OCI-LY1 (cell line): Measurements from ENCODE around the gene C20orf144.
"Not testable (repeated sequence)": the region's sequence is repeated elsewhere in the genome, so short reads cannot be mapped to it uniquely, and the experiment has no call there.

Experiments used
- H2AFZ ChIP-seq: fragments of 200-600 bp; sonication (generic), shearing (Covaris generic); 2 replicates; pipeline ENCODE4 v1.6.0; 2014; ENCODE audit warnings: antibody characterized with exemption, mild to moderate bottlenecking, low read length
- H3F3A ChIP-seq: fragments of 200-600 bp; sonication (generic), shearing (Covaris generic); 2 replicates; pipeline ENCODE4 v1.6.0; 2014; ENCODE audit warnings: mild to moderate bottlenecking, antibody characterized with exemption, low read length, moderate library complexity; ENCODE audit not compliant: insufficient read depth
- H3K27ac ChIP-seq: fragments of 200-600 bp; sonication (generic); 2 replicates; pipeline ENCODE4 v1.5.1; 2014; ENCODE audit warnings: low read length, mixed run types, mild to moderate bottlenecking, low read depth; ENCODE audit not compliant: poor library complexity, severe bottlenecking
- H3K27me3 ChIP-seq: fragments of 200-600 bp; sonication (generic); 2 replicates; pipeline ENCODE4 v1.6.0; 2014; ENCODE audit warnings: antibody characterized with exemption, mild to moderate bottlenecking, low read length, moderate library complexity; ENCODE audit not compliant: insufficient read depth
- H3K36me3 ChIP-seq: fragments of 200-600 bp; sonication (generic); 2 replicates; pipeline ENCODE4 v1.6.1; 2014; ENCODE audit warnings: mild to moderate bottlenecking, antibody characterized with exemption, low read length, moderate library complexity, mixed read lengths; ENCODE audit not compliant: insufficient read depth
- H3K4me1 ChIP-seq: fragments of 200-600 bp; sonication (generic); 2 replicates; pipeline ENCODE4 v1.5.1; 2014; ENCODE audit warnings: mild to moderate bottlenecking, low read length, moderate library complexity; ENCODE audit not compliant: insufficient read depth, severe bottlenecking
- H3K4me2 ChIP-seq: fragments of 200-600 bp; sonication (generic), shearing (Covaris generic); 2 replicates; pipeline ENCODE4 v1.6.1; 2014; ENCODE audit warnings: low read length
- H3K4me3 ChIP-seq: fragments of 200-600 bp; sonication (generic); 2 replicates; pipeline ENCODE4 v1.5.1; 2014; ENCODE audit warnings: low read length, low read depth, mild to moderate bottlenecking, mixed read lengths; ENCODE audit not compliant: poor library complexity, severe bottlenecking
- H3K79me2 ChIP-seq: fragments of 200-600 bp; shearing (Covaris generic); 2 replicates; pipeline ENCODE4 v1.6.1; 2016; ENCODE audit warnings: mixed run types, low read length, mixed read lengths; ENCODE audit not compliant: insufficient read depth
- H3K9ac ChIP-seq: fragments of 200-600 bp; sonication (generic), shearing (Covaris generic); 2 replicates; pipeline ENCODE4 v1.6.1; 2014; ENCODE audit warnings: mild to moderate bottlenecking, low read length, mixed read lengths
- H3K9me2 ChIP-seq: fragments of 200-600 bp; sonication (generic), shearing (Covaris generic); 2 replicates; pipeline ENCODE4 v1.6.1; 2014; ENCODE audit warnings: low read depth, mild to moderate bottlenecking, low read length, mixed read lengths
- H3K9me3 ChIP-seq: fragments of 200-600 bp; shearing (Covaris generic); 2 replicates; pipeline ENCODE4 v1.6.1; 2014; ENCODE audit warnings: low read length, mixed read lengths
- H4K20me1 ChIP-seq: fragments of 200-600 bp; sonication (generic), shearing (Covaris generic); 2 replicates; pipeline ENCODE4 v1.6.0; 2016; ENCODE audit warnings: mild to moderate bottlenecking, low read length; ENCODE audit not compliant: insufficient read depth
- EZH2 ChIP-seq: fragments of 200-600 bp; sonication (generic), shearing (Covaris generic); IDR thresholded peaks from 2 replicates; pipeline ENCODE4 v1.8.0; 2017; ENCODE audit warnings: borderline replicate concordance, mixed run types, mild to moderate bottlenecking, antibody characterized with exemption, low read length, moderate library complexity, mixed read lengths
- TF ChIP-seq, protein P1 (sequence below): fragments of 200-600 bp; sonication (generic), shearing (Covaris generic); IDR thresholded peaks from 2 replicates; pipeline ENCODE4 v1.5.1; 2017; ENCODE audit warnings: mild to moderate bottlenecking, antibody characterized with exemption, low read length, moderate library complexity, mixed read lengths

Gene C20orf144

DNA sequence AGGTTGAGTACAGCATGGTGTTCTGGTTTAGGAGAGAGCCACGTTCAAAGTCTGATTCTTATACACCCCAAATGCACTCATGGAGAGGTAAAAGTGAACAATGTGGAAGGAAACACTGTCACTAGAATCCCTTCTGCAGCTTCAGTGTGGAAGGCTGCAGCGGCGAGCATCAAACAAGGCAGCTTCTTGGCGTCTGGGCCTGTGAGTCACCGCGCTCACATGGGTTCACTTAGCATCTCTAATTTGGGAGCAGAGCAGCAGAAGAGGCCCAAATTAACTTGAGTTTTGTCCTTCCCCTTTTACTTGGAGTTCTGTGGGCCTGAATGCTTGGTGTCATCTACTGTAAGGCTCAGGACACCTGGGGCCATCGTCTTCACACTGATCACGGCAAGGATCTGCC is 35.0 kb downstream of the C20orf144 start:
- Histone ChIP-seq H3K4me3 (no peak overlapping the region), H3K4me2 (no peak overlapping the region), H3K79me2 (no peaks in the 10 kb centered on the region), H3K9ac (no peak overlapping the region), H2AFZ (no peak overlapping the region), H3K36me3 (no peaks in the 10 kb centered on the region), H3K9me2 (no peaks in the 10 kb centered on the region), H3K4me1 (peaks cover 29% of the 10 kb centered on the region), H3F3A (no peaks in the 10 kb centered on the region), H3K9me3 (no peaks in the 10 kb centered on the region), H4K20me1 (no peaks in the 10 kb centered on the region), H3K27ac (peak overlapping the region; percentile 20), H3K27me3 (no peaks in the 10 kb centered on the region)
- TF ChIP-seq EZH2 = no peak
- TF ChIP-seq, protein P1, sequence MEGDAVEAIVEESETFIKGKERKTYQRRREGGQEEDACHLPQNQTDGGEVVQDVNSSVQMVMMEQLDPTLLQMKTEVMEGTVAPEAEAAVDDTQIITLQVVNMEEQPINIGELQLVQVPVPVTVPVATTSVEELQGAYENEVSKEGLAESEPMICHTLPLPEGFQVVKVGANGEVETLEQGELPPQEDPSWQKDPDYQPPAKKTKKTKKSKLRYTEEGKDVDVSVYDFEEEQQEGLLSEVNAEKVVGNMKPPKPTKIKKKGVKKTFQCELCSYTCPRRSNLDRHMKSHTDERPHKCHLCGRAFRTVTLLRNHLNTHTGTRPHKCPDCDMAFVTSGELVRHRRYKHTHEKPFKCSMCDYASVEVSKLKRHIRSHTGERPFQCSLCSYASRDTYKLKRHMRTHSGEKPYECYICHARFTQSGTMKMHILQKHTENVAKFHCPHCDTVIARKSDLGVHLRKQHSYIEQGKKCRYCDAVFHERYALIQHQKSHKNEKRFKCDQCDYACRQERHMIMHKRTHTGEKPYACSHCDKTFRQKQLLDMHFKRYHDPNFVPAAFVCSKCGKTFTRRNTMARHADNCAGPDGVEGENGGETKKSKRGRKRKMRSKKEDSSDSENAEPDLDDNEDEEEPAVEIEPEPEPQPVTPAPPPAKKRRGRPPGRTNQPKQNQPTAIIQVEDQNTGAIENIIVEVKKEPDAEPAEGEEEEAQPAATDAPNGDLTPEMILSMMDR = no peak

DNA sequence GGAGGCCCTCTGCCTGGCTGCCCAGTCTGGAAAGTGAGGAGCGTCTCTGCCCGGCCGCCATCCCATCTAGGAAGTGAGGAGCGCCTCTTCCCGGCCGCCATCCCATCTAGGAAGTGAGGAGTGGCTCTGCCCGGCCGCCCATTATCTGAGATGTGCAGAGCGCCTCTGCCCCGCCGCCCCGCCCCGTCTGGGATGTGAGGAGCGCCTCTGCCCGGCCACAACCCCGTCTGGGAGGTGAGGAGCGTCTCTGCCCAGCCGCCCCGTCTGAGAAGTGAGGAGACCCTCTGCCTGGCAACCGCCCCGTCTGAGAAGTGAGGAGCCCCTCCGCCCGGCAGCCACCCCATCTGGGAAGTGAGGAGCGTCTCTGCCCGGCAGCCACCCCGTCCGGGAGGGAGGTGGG is 36.8 kb downstream of the C20orf144 start:
- not testable (repeated sequence) for H3K79me2 ChIP-seq, H3K9ac ChIP-seq, H3K4me3 ChIP-seq, H3K4me2 ChIP-seq, H3K36me3 ChIP-seq, H3F3A ChIP-seq, H4K20me1 ChIP-seq, H3K9me3 ChIP-seq, H3K9me2 ChIP-seq, H2AFZ ChIP-seq, H3K27ac ChIP-seq, H3K27me3 ChIP-seq
- H3K4me1 ChIP-seq = peaks cover 17% of the 10 kb centered on the region

DNA sequence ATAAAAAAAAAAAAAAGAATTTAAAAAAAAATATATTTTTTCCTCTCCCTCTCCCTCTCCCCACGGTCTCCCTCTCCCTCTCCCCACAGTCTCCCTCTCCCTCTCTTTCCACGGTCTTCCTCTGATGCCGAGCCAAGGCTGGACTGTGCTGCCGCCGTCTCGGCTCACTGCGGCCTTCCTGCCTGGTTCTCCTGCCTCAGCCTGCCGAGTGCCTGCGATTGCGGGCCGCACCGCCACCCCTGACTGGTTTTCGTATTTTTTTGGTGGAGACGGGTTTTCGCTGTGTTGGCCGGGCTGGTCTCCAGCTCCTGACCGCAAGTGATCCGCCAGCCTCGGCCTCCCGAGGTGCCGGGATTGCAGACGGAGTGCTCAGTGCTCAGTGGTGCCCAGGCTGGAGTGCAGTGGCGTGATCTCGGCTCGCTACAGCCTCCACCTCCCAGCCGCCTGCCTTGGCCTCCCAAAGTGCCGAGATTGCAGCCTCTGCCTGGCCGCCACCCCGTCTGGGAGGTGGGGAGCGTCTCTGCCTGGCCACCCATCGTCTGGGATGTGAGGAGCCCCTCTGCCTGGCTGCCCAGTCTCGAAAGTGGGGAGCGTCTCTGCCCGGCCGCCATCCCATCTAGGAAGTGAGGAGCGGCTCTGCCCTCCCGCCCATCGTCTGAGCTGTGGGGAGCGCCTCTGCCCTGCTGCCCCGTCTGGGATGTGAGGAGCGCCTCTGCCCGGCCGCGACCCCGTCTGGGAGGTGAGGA is 38.7 kb downstream of the C20orf144 start:
- not testable (repeated sequence) for H3K79me2 ChIP-seq, H2AFZ ChIP-seq, H3K36me3 ChIP-seq, H3K4me1 ChIP-seq, H3K9me2 ChIP-seq, H3K4me2 ChIP-seq, H3K9ac ChIP-seq, H3K4me3 ChIP-seq, H3K27ac ChIP-seq, H3F3A ChIP-seq, H4K20me1 ChIP-seq, H3K9me3 ChIP-seq, H3K27me3 ChIP-seq

DNA sequence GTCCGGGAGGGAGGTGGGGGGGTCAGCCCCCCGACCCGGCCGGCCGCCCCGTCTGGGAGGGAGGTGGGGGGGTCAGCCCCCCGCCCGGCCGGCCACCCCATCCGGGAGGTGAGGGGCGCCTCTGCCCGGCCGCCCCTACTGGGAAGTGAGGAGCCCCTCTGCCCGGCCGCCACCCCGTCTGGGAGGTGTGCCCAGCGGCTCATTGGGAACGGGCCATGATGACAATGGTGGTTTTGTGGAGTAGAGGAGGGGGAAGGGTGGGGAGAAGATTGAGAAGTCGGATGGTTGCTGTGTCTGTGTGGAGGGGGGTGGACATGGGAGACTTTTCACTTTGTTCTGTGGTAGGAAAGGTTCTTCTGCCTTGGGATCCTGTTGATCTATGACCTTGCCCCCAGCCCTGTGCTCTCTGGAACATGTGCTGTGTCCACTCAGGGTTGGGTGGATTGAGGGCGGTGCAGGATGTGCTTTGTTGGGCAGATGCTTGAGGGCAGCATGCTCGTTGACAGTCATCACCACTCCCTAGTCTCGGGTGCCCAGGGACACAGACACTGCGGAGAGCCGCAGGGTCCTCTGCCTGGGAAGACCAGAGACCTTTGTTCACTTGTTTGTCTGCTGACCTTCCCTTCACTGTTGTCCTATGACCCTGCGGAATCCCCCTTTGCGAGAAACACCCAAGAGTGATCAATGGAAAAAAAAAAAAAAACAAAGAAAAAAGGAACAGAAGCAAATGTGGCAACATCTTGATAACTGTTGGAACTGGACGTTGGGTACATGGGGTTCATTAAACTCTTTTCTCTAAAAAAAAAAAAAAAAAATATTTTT is 39.7 kb downstream of the C20orf144 start:
- no peak overlapping the region for H3K4me3 ChIP-seq
- TF ChIP-seq EZH2 = no peak
- TF ChIP-seq, protein P1 = no peak

More for the DNA sequence above, 39.7 kb downstream of the C20orf144 start:
- H3K4me1 ChIP-seq = no peaks in the 10 kb centered on the region
- no peaks in the 10 kb centered on the region for H4K20me1 ChIP-seq
- H3F3A ChIP-seq = no peaks in the 10 kb centered on the region
- no peaks in the 10 kb centered on the region for H3K79me2 ChIP-seq
- H3K27ac ChIP-seq = no peak overlapping the region
- no peak overlapping the region for H3K4me2 ChIP-seq
- no peak overlapping the region for H2AFZ ChIP-seq
- no peak overlapping the region for H3K9ac ChIP-seq
- no peaks in the 10 kb centered on the region for H3K9me2 ChIP-seq
- peaks cover 10% of the 10 kb centered on the region for H3K36me3 ChIP-seq
- H3K9me3 ChIP-seq = no peaks in the 10 kb centered on the region
- no peaks in the 10 kb centered on the region for H3K27me3 ChIP-seq
